Adipocyte (in vitro differentiated cells): ENCODE data around the gene BANP.
A peak's percentile ranks its signal among the peaks of the same experiment; 100 is the strongest.
"Not testable (repeated sequence)": the region's sequence is repeated elsewhere in the genome, so short reads cannot be mapped to it uniquely, and the experiment has no call there.

Experiments used
- DNase-seq: peaks from one replicate; pipeline ENCODE4 v3.0.0-alpha.2; 2015; ENCODE audit warnings: low read depth
- H3K27me3 ChIP-seq: replicated peaks from 2 replicates; pipeline ENCODE4 v1.7.0; 2013; ENCODE audit warnings: mild to moderate bottlenecking, low read length, moderate library complexity; ENCODE audit not compliant: control insufficient read depth, insufficient read depth
- H3K36me3 ChIP-seq: 2 replicates; pipeline ENCODE4 v1.7.0; 2013; ENCODE audit warnings: low read length, mild to moderate bottlenecking, moderate library complexity; ENCODE audit not compliant: control insufficient read depth, insufficient read depth, severe bottlenecking
- H3K4me1 ChIP-seq: 2 replicates; pipeline ENCODE4 v1.7.0; 2013; ENCODE audit warnings: mild to moderate bottlenecking, low read length, moderate library complexity; ENCODE audit not compliant: control insufficient read depth, insufficient read depth
- H3K4me3 ChIP-seq: 2 replicates; pipeline ENCODE4 v1.7.0; 2013; ENCODE audit warnings: mild to moderate bottlenecking, low read length, moderate library complexity
- H3K9ac ChIP-seq: 2 replicates; pipeline ENCODE4 v1.7.0; 2013; ENCODE audit warnings: mild to moderate bottlenecking, low read length, moderate library complexity
- H3K9me3 ChIP-seq: 2 replicates; pipeline ENCODE4 v1.7.0; 2013; ENCODE audit warnings: mild to moderate bottlenecking, low read length, moderate library complexity; ENCODE audit not compliant: control insufficient read depth

The BANP gene

GRCh38 chr16:88012360-88012759 lies 61.1 kb downstream of the BANP start:
- no peak for DNase-seq
- H3K36me3 ChIP-seq, result peaks cover 12% of the 10 kb centered on the region
- H3K27me3 ChIP-seq, result no peaks in the 10 kb centered on the region
- no peak overlapping the region for H3K4me3 ChIP-seq
- no peaks in the 10 kb centered on the region for H3K9me3 ChIP-seq
- H3K4me1 ChIP-seq, result no peaks in the 10 kb centered on the region
- H3K9ac ChIP-seq, result no peak overlapping the region

GRCh38 chr16:88013091-88013609 lies 61.9 kb downstream of the BANP start:
- H3K9ac ChIP-seq, result no peak overlapping the region
- no peak for DNase-seq
- no peaks in the 10 kb centered on the region for H3K27me3 ChIP-seq

GRCh38 chr16:88013766-88014251 lies 62.6 kb downstream of the BANP start:
- Histone ChIP-seq H3K9me3 (no peaks in the 10 kb centered on the region), H3K4me3 (no peak overlapping the region), H3K36me3 (peaks cover 6% of the 10 kb centered on the region), H3K27me3 (no peaks in the 10 kb centered on the region), H3K9ac (no peak overlapping the region), H3K4me1 (no peaks in the 10 kb centered on the region)
- no peak for DNase-seq

More at GRCh38 chr16:88013091-88013609, 61.9 kb downstream of the BANP start:
- Histone ChIP-seq H3K9me3 (no peaks in the 10 kb centered on the region), H3K4me3 (no peak overlapping the region), H3K4me1 (no peaks in the 10 kb centered on the region), H3K36me3 (peaks cover 9% of the 10 kb centered on the region)

GRCh38 chr16:88014252-88014781 lies 63.1 kb downstream of the BANP start:
- Histone ChIP-seq H3K9ac (no peak overlapping the region), H3K4me3 (no peak overlapping the region), H3K27me3 (no peaks in the 10 kb centered on the region), H3K4me1 (no peaks in the 10 kb centered on the region), H3K9me3 (no peaks in the 10 kb centered on the region), H3K36me3 (peaks cover 6% of the 10 kb centered on the region)
- peak; percentile 36 for DNase-seq

- no peak for DNase-seq
- Histone ChIP-seq H3K27me3 (no peaks in the 10 kb centered on the region), H3K4me3 (no peak overlapping the region), H3K4me1 (no peaks in the 10 kb centered on the region), H3K9me3 (no peaks in the 10 kb centered on the region), H3K9ac (no peak overlapping the region), H3K36me3 (peaks cover 8% of the 10 kb centered on the region)
Measured at GRCh38 chr16:88014954-88015805, 63.9 kb downstream of the BANP start.

GRCh38 chr16:88015806-88016140 lies 64.5 kb downstream of the BANP start:
- H3K4me3 ChIP-seq, result no peak overlapping the region
- DNase-seq, result no peak
- H3K36me3 ChIP-seq, result peaks cover 5% of the 10 kb centered on the region
- no peak overlapping the region for H3K9ac ChIP-seq
- H3K4me1 ChIP-seq, result no peaks in the 10 kb centered on the region
- H3K9me3 ChIP-seq, result no peaks in the 10 kb centered on the region
- H3K27me3 ChIP-seq, result no peaks in the 10 kb centered on the region

- not testable (repeated sequence) for H3K27me3 ChIP-seq
Measured at GRCh38 chr16:88016386-88016785, 65.2 kb downstream of the BANP start.

GRCh38 chr16:88016964-88017363 lies 65.7 kb downstream of the BANP start:
- Histone ChIP-seq H3K4me3 (no peak overlapping the region), H3K9ac (no peak overlapping the region), H3K36me3 (peaks cover 5% of the 10 kb centered on the region), H3K9me3 (no peaks in the 10 kb centered on the region), H3K4me1 (peaks cover 9% of the 10 kb centered on the region), H3K27me3 (no peaks in the 10 kb centered on the region)
- DNase-seq, result no peak

More at GRCh38 chr16:88016386-88016785, 65.2 kb downstream of the BANP start:
- H3K36me3 ChIP-seq, H3K4me3 ChIP-seq, H3K4me1 ChIP-seq, DNase-seq, H3K9me3 ChIP-seq, H3K9ac ChIP-seq: not testable (repeated sequence)

- H3K36me3 ChIP-seq, result peaks cover 5% of the 10 kb centered on the region
- no peak for DNase-seq
- no peaks in the 10 kb centered on the region for H3K27me3 ChIP-seq
- no peaks in the 10 kb centered on the region for H3K9me3 ChIP-seq
- H3K4me1 ChIP-seq, result peaks cover 16% of the 10 kb centered on the region
- no peak overlapping the region for H3K9ac ChIP-seq
- H3K4me3 ChIP-seq, result no peak overlapping the region
Measured at GRCh38 chr16:88017587-88018101, 66.4 kb downstream of the BANP start.

- not testable (repeated sequence) for H3K4me3 ChIP-seq, DNase-seq, H3K9me3 ChIP-seq, H3K9ac ChIP-seq, H3K27me3 ChIP-seq, H3K36me3 ChIP-seq
- H3K4me1 ChIP-seq, result peaks cover 16% of the 10 kb centered on the region
Measured at GRCh38 chr16:88018382-88018781, 67.1 kb downstream of the BANP start.

GRCh38 chr16:88019041-88019820 lies 68.0 kb downstream of the BANP start:
- not testable (repeated sequence) for H3K36me3 ChIP-seq, H3K9me3 ChIP-seq, DNase-seq, H3K4me3 ChIP-seq, H3K27me3 ChIP-seq, H3K9ac ChIP-seq
- H3K4me1 ChIP-seq, result peaks cover 16% of the 10 kb centered on the region
